HAP-1 (cell line): ENCODE results near the gene PCMTD2.
A peak's percentile ranks its signal among the peaks of the same experiment; 100 is the strongest.

Source experiments
- DNase-seq, 2 experiments: peaks; one replicate each; pipeline ENCODE4 v3.0.0-alpha.2; 2016 to 2020; ENCODE audit warnings: low spot score in 2 of 2
- H3K27me3 ChIP-seq: fragments of 250-450 bp; sonication (Bioruptor Pico); 2 replicates; pipeline ENCODE4 v1.5.1; 2020; ENCODE audit warnings: low read depth, mild to moderate bottlenecking, moderate library complexity
- H3K36me3 ChIP-seq: fragments of 250-450 bp; sonication (Bioruptor Pico); replicated peaks from 2 replicates; pipeline ENCODE4 v1.5.1; 2020; ENCODE audit warnings: mild to moderate bottlenecking
- H3K4me1 ChIP-seq: fragments of 250-450 bp; sonication (Bioruptor Pico); 2 replicates; pipeline ENCODE4 v1.5.1; 2020; ENCODE audit warnings: mild to moderate bottlenecking
- H3K4me3 ChIP-seq: fragments of 250-450 bp; sonication (Bioruptor Pico); 2 replicates; pipeline ENCODE4 v1.5.1; 2020; ENCODE audit warnings: mild to moderate bottlenecking, moderate library complexity
- H3K9me3 ChIP-seq: fragments of 250-450 bp; sonication (Bioruptor Pico); 2 replicates; pipeline ENCODE4 v1.5.1; 2020; ENCODE audit warnings: mild to moderate bottlenecking, moderate library complexity
- in situ Hi-C: fragments of 300-500 bp; cut with MboI; formaldehyde crosslinking; loops from 3 replicates; pipeline ENCODE4 v1.14.3; 2020; ENCODE audit warnings: low sequenced_read_pairs, inconsistent platforms, mixed read lengths

The PCMTD2 gene

GRCh38 chr20:64255361-64256281, at the start of gene PCMTD2:
Gene PCMTD2, plus strand, starts transcription at chr20:64255748. Its CDS starts 4,218 bp downstream, at chr20:64259966.
- DNase-seq, result peak; percentile 73 to 89
- Histone ChIP-seq H3K36me3 (no peaks in the 10 kb centered on the region), H3K9me3 (no peaks in the 10 kb centered on the region), H3K27me3 (peaks cover 4% of the 10 kb centered on the region; the same call in 1 of the 2 replicates), H3K4me3 (peak within 1 kb of the TSS; percentile 64), H3K4me1 (peaks cover 10% of the 10 kb centered on the region)
- in situ Hi-C loops, result no loop called here

- no peaks in the 10 kb centered on the region for H3K27me3 ChIP-seq
- H3K4me1 ChIP-seq, result no peaks in the 10 kb centered on the region
- no peaks in the 10 kb centered on the region for H3K36me3 ChIP-seq
- H3K4me3 ChIP-seq, result no peak overlapping the region
- in situ Hi-C loops, result no loop called here
- DNase-seq, result no peak
- no peaks in the 10 kb centered on the region for H3K9me3 ChIP-seq
Observed at GRCh38 chr20:64206614-64207013, 48.9 kb upstream of the PCMTD2 start.

GRCh38 chr20:64207641-64208590, 47.6 kb upstream of the PCMTD2 start:
- no peak for DNase-seq
- H3K36me3 ChIP-seq, result no peaks in the 10 kb centered on the region
- no peak overlapping the region for H3K4me3 ChIP-seq
- in situ Hi-C loops, result no loop called here
- no peaks in the 10 kb centered on the region for H3K4me1 ChIP-seq
- no peaks in the 10 kb centered on the region for H3K9me3 ChIP-seq
- no peaks in the 10 kb centered on the region for H3K27me3 ChIP-seq

- in situ Hi-C loops, result no loop called here
- H3K4me1 ChIP-seq, result no peaks in the 10 kb centered on the region
- H3K27me3 ChIP-seq, result no peaks in the 10 kb centered on the region
- H3K4me3 ChIP-seq, result no peak overlapping the region
- DNase-seq, result no peak
- no peaks in the 10 kb centered on the region for H3K9me3 ChIP-seq
- no peaks in the 10 kb centered on the region for H3K36me3 ChIP-seq
Observed at GRCh38 chr20:64209148-64209547, 46.4 kb upstream of the PCMTD2 start.

- no peaks in the 10 kb centered on the region for H3K9me3 ChIP-seq
- no peaks in the 10 kb centered on the region for H3K36me3 ChIP-seq
- H3K4me1 ChIP-seq, result no peaks in the 10 kb centered on the region
- in situ Hi-C loops, result no loop called here
- no peak for DNase-seq
- no peak overlapping the region for H3K4me3 ChIP-seq
- no peaks in the 10 kb centered on the region for H3K27me3 ChIP-seq
Observed at GRCh38 chr20:64210656-64211369, 44.7 kb upstream of the PCMTD2 start.

- in situ Hi-C loops, result no loop called here
- H3K4me1 ChIP-seq, result no peaks in the 10 kb centered on the region
- H3K4me3 ChIP-seq, result no peak overlapping the region
- no peak for DNase-seq
- no peaks in the 10 kb centered on the region for H3K9me3 ChIP-seq
- H3K36me3 ChIP-seq, result no peaks in the 10 kb centered on the region
- H3K27me3 ChIP-seq, result no peaks in the 10 kb centered on the region
Observed at GRCh38 chr20:64211874-64212658, 43.5 kb upstream of the PCMTD2 start.

- Histone ChIP-seq H3K4me3 (no peak overlapping the region), H3K4me1 (no peaks in the 10 kb centered on the region), H3K9me3 (no peaks in the 10 kb centered on the region), H3K36me3 (no peaks in the 10 kb centered on the region), H3K27me3 (no peaks in the 10 kb centered on the region)
- in situ Hi-C loops, result no loop called here
- DNase-seq, result no peak
Observed at GRCh38 chr20:64212755-64213154, 42.8 kb upstream of the PCMTD2 start.

GRCh38 chr20:64214113-64214512, 41.4 kb upstream of the PCMTD2 start:
- Histone ChIP-seq H3K36me3 (no peaks in the 10 kb centered on the region), H3K27me3 (no peaks in the 10 kb centered on the region), H3K4me1 (no peaks in the 10 kb centered on the region), H3K4me3 (no peak overlapping the region), H3K9me3 (no peaks in the 10 kb centered on the region)
- DNase-seq, result no peak
- in situ Hi-C loops, result no loop called here

- H3K9me3 ChIP-seq, result no peaks in the 10 kb centered on the region
- no peak overlapping the region for H3K4me3 ChIP-seq
- in situ Hi-C loops, result no loop called here
- H3K27me3 ChIP-seq, result no peaks in the 10 kb centered on the region
- no peaks in the 10 kb centered on the region for H3K36me3 ChIP-seq
- no peaks in the 10 kb centered on the region for H3K4me1 ChIP-seq
- DNase-seq, result no peak
Observed at GRCh38 chr20:64214952-64215351, 40.6 kb upstream of the PCMTD2 start.

GRCh38 chr20:64216036-64216435, 39.5 kb upstream of the PCMTD2 start:
- no peak overlapping the region for H3K4me3 ChIP-seq
- DNase-seq, result peak in 1 of 2 experiments; percentile 16
- H3K9me3 ChIP-seq, result no peaks in the 10 kb centered on the region
- H3K4me1 ChIP-seq, result no peaks in the 10 kb centered on the region
- H3K27me3 ChIP-seq, result no peaks in the 10 kb centered on the region
- in situ Hi-C loops, result no loop called here
- no peaks in the 10 kb centered on the region for H3K36me3 ChIP-seq

GRCh38 chr20:64216910-64217309, 38.6 kb upstream of the PCMTD2 start:
- Histone ChIP-seq H3K4me1 (no peaks in the 10 kb centered on the region), H3K27me3 (no peaks in the 10 kb centered on the region), H3K4me3 (no peak overlapping the region), H3K36me3 (no peaks in the 10 kb centered on the region), H3K9me3 (no peaks in the 10 kb centered on the region)
- in situ Hi-C loops, result no loop called here
- no peak for DNase-seq

GRCh38 chr20:64217539-64218221, 37.9 kb upstream of the PCMTD2 start:
- Histone ChIP-seq H3K27me3 (no peaks in the 10 kb centered on the region), H3K9me3 (no peaks in the 10 kb centered on the region), H3K4me3 (no peak overlapping the region), H3K4me1 (no peaks in the 10 kb centered on the region), H3K36me3 (no peaks in the 10 kb centered on the region)
- in situ Hi-C loops, result no loop called here
- DNase-seq, result no peak
